HG02798 (cell line): ENCODE data around the gene AP3D1.

Experiments used
- ATAC-seq: cut with Tn5 transposase; IDR thresholded peaks from one replicate; pipeline ENCODE4 v1.9.1; 2021; ENCODE audit warnings: mild to moderate bottlenecking; ENCODE audit not compliant: unreplicated experiment, poor library complexity

The AP3D1 gene

GRCh38 chr19:2070986-2071673 lies 80.2 kb downstream of the AP3D1 start:
- no peak for ATAC-seq

DNA sequence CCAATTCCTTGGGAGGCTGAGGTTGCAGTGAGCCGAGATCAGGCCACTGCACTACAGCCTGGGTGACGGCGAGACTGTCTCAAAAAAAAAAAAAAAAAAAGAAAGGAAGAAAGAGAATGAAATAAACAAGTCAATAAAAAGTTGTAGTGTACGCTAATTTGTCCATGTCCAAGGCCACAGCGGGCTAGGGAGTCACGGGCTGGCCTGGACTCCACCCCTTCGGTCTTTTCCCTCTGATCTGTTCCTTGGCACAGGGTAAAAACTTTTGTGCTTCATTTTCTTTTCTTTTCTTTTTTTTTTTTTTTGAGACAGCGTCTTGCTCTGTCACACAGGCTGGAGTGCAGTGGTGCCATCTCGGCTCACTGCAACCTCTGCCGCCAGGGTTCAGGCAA lies 80.9 kb downstream of the AP3D1 start:
- no peak for ATAC-seq

DNA sequence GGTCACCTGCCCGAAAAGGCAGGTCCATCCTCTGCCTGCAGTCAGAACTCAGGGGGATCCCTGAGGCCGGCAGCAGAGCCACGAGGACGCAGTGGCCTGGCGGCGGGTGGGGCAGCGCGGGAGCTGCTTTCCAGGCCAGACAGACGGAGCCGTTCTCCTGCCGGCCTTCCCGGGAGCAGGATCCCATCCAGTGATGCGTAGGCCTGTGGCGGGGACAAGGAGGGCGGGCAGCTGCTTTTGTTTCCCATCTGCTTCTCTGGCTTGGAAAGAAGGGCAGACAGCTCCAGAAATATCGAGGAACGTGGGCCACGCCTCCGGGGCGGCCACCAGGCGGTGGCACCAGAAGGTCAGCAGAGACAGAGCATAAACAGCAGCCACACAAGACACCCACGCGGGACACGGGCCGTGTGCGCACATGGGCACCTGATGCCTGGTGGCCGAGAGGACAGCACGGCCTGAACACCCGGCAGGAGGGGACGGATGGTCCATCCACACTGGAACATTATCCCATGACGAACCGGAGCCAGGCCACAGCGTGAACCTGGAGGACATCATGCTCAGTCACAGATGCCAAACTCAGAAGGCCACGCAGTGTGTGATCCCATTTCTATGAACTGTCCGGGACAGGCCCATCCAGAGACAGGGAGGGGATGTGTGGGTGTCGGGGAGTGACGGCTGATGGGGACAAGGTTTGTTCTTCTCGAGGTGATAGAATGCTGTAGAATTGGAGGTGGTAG lies 86.4 kb downstream of the AP3D1 start:
- ATAC-seq = no peak

- ATAC-seq = no peak
These were observed 87.0 kb downstream of the AP3D1 start for GRCh38 chr19:2064395-2064787.

DNA sequence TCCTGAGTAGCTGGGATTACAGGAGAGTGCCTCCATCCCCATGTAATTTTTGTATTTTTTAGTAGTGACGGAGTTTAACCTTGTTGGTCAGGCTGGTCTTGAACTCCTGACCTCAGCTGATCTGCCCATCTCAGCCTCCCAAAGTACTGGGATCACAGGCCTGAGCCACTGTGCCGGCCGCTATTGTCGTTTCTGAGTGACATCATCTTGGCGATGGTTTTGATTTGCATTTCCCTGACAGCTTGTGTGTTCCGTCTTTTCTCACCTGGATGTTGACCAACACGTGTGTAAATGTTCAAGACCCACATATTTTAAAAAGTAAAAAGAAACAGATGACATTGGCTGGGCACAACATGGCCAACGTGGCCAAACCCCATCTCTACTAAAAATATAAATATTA lies 87.5 kb downstream of the AP3D1 start:
- ATAC-seq = no peak

GRCh38 chr19:2062770-2063169 lies 88.6 kb downstream of the AP3D1 start:
- ATAC-seq = no peak

- no peak for ATAC-seq
These were observed 89.0 kb downstream of the AP3D1 start for GRCh38 chr19:2062389-2062729.

DNA sequence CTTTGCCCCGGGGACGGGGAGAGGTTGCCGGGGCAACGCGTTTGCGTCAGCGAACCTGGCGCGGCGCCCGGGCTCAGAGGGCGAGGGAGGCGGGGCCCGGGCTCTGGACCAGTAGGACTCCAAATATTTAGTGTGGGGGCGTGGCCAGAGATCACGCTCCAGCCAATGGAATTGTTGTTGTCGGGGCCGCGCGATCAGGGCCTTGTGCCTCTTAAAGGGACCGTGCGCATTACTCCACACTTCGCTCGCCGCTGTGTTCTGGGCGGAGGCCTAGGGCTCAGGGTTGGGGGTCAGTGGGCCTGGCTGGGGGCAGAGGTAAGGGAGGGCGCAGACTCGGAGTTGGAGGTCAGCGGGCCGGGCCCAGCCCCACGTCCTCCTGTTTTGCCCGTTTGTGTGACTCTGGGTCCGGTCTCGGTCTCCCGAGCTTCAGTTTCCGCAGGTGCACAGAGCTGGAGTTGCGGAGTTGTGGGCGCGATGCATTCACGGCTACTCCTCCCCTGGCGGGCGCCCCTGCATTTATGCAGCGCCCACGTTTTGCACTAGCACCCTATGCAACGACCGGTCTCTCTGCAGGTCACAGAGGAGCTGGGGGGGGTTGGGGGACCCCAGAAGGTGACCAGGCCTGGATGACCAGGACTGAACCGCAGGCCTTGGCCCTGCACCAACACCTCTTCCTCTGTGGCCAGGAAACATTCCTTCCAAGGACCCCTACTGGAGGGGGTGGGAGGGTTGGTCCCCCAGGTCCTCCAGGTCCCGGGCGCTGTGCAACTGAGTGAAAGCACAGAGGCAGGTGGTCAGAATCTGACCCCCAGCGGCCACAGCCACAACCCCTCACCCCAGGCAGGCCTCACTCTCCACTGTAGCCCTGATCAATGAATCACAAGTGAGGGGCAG lies 89.6 kb downstream of the AP3D1 start:
- peak; percentile 87 for ATAC-seq

DNA sequence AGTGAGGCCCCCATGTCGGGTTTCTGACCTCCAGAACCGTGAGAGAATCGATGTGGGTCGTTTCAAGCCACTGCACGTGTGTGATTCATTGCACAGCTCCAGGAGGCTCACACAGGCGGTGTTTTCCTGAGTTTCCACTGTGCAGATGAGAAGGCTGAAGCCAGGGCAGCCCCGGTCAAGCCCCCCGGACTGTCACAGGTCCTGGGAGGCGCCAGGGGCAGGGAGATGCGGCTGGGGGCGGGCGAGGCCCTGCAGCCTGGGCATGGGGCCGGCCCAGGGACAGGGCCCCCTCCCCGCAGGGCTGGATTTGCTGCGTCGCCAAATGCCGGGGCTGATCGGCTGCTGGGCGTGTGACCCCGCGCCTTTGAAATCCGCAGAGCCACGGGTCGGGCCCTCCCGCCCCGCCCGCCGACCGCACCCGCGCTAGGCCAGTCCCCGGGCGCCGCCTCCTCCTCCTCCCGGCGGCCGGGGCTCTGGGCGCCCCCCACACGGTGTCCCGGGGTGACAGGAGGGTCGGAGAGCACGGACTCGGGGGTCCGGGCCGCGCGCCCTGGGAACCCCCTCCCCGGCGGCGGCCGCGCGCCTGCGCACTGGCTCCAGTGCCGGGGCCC lies 90.4 kb downstream of the AP3D1 start:
- peak; percentile 20 for ATAC-seq

- no peak for ATAC-seq
These were observed 91.8 kb downstream of the AP3D1 start for GRCh38 chr19:2059422-2060201.

- no peak for ATAC-seq
These were observed 92.6 kb downstream of the AP3D1 start for GRCh38 chr19:2058570-2059421.

GRCh38 chr19:2057484-2058469 lies 93.6 kb downstream of the AP3D1 start:
- no peak for ATAC-seq

DNA sequence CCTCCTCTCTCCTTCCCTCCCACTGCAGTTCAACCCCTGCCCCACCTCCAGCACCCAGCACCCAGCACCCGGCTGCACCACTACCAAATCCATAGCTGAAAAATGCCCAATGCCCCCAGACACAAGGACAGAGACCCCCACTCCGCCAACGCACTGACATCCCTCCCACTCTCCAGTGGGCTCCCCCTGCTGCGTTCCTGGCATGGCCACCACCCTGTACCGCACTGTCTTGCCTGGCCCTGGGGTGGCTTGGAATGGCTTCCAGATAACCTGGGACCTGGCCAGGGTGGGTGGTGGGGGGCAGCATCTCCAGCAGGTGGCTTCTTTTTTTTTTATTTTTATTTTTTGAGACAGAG lies 94.6 kb downstream of the AP3D1 start:
- ATAC-seq = no peak

DNA sequence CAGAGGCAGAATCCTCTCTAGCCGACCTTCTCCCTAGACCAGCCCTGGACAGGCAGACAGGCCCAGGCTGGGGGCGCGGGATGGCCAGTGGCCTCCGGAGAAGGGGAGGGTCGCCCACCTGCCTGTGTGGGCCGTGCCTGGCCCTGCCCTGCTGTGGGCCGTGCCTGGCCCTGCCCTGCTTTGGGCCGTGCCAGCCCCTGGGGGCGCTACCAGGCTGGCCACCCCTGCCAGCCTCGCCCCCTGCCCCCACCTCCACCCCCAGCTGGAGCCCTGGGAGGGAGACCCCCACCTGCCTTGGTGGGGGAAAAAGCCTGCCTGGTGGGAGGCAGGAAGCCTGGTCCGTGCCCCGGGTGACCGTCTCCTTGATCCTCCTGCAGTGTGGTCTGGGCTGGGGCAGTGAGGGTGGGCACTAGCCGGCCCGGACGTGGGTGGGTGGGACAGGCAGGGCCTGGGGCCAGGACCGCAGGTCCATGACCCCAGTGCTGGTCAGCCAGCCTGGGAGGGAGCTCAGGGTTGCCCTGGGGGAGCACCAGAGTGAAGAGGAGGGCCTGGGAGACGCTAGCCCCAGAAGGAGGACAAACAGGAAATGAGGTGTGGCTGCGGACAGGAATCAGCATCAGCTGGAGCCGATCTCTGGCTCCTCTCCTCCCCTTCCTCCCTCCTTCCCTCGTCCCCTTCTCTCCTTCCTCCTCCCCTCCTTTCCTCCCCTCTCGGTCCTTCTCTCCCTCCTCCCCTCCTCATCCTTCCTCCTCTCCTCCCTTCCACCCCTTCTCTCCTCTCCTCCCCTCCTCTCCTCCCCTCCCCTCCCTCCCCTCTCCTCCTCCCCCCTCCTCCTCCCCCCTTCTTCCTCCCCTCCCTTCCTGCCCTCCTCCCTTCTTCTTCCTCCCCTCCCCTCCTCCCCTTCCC lies 95.2 kb downstream of the AP3D1 start:
- no peak for ATAC-seq

DNA sequence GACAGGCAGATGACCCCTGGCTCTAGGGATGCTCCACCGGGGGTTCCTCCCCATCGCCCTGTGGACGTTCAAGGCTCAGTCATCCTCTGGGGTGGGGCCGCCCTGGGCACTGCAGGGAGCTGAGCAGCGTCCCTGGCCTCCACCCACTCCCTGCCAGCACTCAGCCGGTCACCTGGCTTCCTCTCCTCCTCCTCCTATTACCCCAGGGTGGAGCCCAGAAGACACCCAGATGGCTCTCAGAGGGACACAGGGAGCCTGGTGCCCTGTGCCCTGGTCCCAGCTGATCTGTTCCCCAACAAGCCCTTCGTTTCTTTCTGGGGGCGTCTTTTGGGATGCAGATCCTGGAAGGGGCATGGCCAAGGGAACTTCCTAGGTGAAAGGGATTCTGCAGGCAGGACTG lies 96.6 kb downstream of the AP3D1 start:
- ATAC-seq = no peak

DNA sequence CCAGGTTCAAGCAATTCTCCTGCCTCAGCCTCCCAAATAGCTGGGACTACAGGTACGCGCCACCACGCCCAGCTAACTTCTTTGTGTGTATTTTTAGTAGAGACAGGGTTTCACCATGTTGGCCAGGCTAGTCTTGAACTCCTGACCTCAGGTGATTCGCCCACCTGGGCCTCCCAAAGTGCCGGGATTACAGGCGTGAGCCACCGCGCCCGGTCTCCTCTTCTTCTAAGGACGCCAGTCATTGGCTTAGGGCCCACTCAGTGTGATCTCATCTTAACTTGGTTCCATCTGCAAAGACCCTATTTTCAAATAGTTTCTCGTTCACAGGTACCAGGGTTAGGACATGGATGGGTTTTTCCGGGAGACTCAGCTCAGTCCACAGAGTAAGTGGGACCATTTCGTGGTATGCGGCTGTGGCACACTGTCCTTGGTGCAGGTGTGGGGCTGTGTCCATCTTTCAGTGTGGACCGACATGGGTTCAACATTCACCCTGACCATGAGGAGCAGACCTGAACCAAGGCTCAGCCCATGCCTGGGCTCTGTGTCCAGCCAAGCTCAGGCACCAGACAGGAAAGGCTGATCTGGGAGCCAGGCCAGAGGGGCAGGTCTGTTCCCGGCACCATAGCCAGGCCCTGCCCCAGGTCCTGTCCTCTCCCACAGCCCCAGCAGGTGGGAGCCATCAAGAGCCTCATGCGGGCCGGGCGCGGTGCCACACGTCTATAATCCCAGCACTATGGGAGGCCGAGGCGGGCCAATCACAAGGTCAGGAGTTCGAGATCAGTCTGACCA lies 97.6 kb downstream of the AP3D1 start:
- no peak for ATAC-seq
